GM12874 (cell line): Measurements from ENCODE around the gene GPR68.

ENCODE experiments used
- TF ChIP-seq, protein P1 (sequence below): IDR thresholded peaks from 2 replicates; pipeline ENCODE4 v1.5.1; 2011; ENCODE audit warnings: low read depth, mild to moderate bottlenecking, control low read depth, low read length, moderate library complexity; ENCODE audit not compliant: insufficient read depth

The GPR68 gene

DNA sequence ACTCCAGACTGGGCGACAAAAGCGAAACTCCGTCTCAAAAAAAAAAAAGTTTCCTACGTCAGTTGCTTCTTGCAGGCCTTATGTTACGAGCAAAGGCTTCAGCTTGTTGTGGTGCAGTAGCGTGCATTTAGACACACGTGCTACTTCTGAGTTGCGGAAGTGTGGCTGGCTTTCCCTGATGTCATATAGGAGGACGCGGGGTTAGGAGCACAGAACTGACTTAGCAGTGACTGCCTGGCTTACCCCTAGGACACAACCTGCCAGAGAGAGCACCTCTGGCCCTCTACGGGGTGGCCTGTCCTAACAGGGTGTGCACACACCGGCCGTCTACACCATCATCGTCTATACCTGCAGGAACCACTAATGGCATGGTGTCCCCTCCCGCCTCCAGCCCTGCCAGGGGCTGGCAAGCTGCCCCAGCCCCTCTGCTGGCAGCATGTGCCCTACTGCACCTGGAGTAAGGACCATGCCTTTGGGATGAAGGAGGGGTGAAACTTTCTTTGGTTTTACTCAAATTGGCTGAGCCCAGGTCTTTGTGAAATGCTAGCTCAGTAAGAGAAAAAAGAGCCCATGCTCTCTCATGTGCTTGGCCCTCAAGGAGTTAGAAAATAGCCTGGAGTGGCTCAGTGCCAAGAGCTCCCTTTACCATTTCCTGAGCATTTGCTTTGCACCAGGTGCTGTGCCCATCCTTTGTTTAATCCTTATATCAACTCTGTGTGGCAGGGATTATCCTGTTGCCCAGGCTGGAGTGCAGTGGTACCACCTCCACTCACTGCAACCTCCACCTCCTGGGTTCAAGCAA, 1.7 kb upstream of the GPR68 start:
- TF ChIP-seq, protein P1, sequence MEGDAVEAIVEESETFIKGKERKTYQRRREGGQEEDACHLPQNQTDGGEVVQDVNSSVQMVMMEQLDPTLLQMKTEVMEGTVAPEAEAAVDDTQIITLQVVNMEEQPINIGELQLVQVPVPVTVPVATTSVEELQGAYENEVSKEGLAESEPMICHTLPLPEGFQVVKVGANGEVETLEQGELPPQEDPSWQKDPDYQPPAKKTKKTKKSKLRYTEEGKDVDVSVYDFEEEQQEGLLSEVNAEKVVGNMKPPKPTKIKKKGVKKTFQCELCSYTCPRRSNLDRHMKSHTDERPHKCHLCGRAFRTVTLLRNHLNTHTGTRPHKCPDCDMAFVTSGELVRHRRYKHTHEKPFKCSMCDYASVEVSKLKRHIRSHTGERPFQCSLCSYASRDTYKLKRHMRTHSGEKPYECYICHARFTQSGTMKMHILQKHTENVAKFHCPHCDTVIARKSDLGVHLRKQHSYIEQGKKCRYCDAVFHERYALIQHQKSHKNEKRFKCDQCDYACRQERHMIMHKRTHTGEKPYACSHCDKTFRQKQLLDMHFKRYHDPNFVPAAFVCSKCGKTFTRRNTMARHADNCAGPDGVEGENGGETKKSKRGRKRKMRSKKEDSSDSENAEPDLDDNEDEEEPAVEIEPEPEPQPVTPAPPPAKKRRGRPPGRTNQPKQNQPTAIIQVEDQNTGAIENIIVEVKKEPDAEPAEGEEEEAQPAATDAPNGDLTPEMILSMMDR: no peak

GRCh38 chr14:91245029-91245428, 525 bp upstream of the GPR68 start:
- TF ChIP-seq, protein P1: no peak

DNA sequence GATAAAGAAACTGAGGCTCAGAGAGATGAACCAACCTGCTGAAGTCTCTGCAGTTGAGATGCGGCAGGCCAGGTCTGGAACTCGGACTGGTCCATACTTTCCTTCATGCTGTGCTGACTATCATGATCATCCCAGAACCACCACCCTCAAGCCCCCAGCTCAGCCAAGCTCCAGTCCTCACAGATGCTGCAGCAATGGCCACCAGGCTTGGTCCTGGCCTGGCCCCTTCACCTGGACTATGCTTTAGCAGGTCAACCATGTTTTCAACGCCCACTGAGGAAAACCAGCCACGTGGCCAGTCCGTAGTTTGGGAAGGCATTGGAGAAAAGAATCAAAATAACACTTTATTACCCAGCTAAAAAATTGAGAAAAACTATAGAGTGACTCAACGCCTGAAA, 1.4 kb downstream of the GPR68 start:
- TF ChIP-seq, protein P1: no peak

DNA sequence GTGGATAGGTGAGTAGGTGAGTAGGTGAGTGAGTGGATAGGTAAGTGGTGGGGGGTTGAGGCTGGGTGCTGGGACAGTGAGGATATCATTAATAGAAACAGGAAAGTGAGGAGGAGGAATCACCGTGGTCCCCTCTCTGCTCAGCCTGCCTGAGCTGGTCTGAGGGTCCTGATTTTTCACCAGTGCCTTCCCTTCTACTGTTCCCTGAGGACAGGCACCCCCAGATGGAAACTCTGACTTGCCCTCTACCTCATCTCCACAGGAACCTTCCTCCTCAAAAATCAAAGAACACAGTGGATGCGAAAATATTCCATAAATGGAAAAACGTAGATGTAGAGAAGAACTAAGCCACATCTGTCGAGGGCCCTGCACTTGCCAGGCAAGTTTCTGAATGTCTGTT, 1.9 kb downstream of the GPR68 start:
- TF ChIP-seq, protein P1: no peak

DNA sequence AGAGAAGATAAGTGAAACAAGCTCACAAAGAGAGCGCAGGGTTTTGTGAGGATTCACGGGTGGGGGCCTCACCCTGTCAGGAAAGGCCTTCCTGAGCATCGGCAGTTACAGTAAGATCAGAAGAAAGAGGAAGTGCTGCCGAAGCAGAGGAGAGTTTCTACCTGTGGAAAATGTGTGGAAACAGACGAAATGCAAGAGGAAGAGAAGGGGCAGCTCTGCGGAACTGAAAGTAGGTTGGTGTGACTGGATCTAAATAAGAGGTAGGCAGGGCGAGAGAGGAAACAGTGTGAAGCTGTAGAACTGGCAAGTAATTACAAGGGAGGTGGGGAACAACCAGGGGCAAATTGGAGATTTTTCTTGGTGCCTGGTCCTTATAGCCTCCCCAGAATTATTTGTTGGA, 2.6 kb downstream of the GPR68 start:
- TF ChIP-seq, protein P1: no peak

GRCh38 chr14:91238661-91239060, 5.8 kb downstream of the GPR68 start:
- TF ChIP-seq, protein P1: no peak

- TF ChIP-seq, protein P1: no peak
These were observed 6.4 kb downstream of the GPR68 start for GRCh38 chr14:91238085-91238484.

DNA sequence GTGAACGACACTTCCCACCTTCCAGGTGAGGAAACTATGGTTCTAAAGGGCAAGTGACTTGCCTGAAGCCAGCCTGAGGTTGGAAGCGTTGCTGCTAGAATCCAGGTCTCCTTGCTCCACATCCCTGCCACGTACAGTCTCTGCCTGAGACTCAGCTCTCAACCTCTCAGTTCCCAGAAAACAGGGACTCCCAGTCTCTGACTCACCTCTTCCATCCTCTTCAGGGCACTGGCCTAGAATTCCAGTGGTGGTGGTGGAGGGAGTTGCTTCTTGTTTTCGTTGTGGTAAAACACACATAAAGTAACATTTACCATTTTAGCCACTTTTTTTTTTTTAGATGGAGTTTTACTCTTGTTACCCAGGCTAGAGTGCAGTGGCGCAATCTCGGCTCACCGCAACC, 7.3 kb downstream of the GPR68 start:
- TF ChIP-seq, protein P1: no peak
